Neural cell (in vitro differentiated cells): ENCODE measurements around the gene RPS6KA2. TPM values are rescaled to one million over a fixed set of nuclear protein-coding genes. Genes with fewer than 3 reads are reported as not detected.

ENCODE experiments used
- H2AFZ ChIP-seq: fragments of 200-600, 300-800 bp; sonication (generic), shearing (Covaris generic); 2 replicates; pipeline ENCODE4 v1.6.0; 2014; ENCODE audit warnings: low read depth, mild to moderate bottlenecking, antibody characterized with exemption, low read length, moderate library complexity
- H3F3A ChIP-seq: fragments of 200-600 bp; shearing (Covaris generic); 2 replicates; pipeline ENCODE4 v1.6.1; 2016; ENCODE audit warnings: mild to moderate bottlenecking, moderate library complexity, mixed read lengths, antibody characterized with exemption, low read length; ENCODE audit not compliant: insufficient read depth, poor library complexity, severe bottlenecking
- H3K27ac ChIP-seq: fragments of 200-600, 300-800 bp; sonication (generic), shearing (Covaris generic); 2 replicates; pipeline ENCODE4 v1.5.1; 2014; ENCODE audit warnings: mild to moderate bottlenecking, low read length, moderate library complexity
- H3K27me3 ChIP-seq: fragments of 300-800, 200-600 bp; sonication (generic), shearing (Covaris generic); 2 replicates; pipeline ENCODE4 v1.6.0; 2014; ENCODE audit warnings: mild to moderate bottlenecking, low read depth, low read length, moderate library complexity; ENCODE audit not compliant: insufficient read depth
- H3K36me3 ChIP-seq: fragments of 300-800, 200-600 bp; sonication (generic), shearing (Covaris generic); 2 replicates; pipeline ENCODE4 v1.5.1; 2014; ENCODE audit warnings: mild to moderate bottlenecking, antibody characterized with exemption, low read length, moderate library complexity; ENCODE audit not compliant: insufficient read depth
- H3K4me2 ChIP-seq: fragments of 300-800, 200-600 bp; sonication (generic), shearing (Covaris generic); 2 replicates; pipeline ENCODE4 v1.6.0; 2014; ENCODE audit warnings: mild to moderate bottlenecking, low read length
- H3K4me3 ChIP-seq: fragments of 300-800, 200-600 bp; sonication (generic), shearing (Covaris generic); 2 replicates; pipeline ENCODE4 v1.5.1; 2014; ENCODE audit warnings: mild to moderate bottlenecking, low read length, moderate library complexity
- H3K79me2 ChIP-seq: fragments of 200-600 bp; shearing (Covaris generic); replicated peaks from 2 replicates; pipeline ENCODE4 v1.6.0; 2014; ENCODE audit warnings: mild to moderate bottlenecking, low read length, moderate library complexity; ENCODE audit not compliant: insufficient read depth
- H3K9ac ChIP-seq: fragments of 300-800, 200-600 bp; sonication (generic), shearing (Covaris generic); 2 replicates; pipeline ENCODE4 v1.6.1; 2016; ENCODE audit warnings: mild to moderate bottlenecking, low read length, mixed read lengths
- H3K9me2 ChIP-seq: fragments of 200-600 bp; shearing (Covaris generic); 2 replicates; pipeline ENCODE4 v1.6.1; 2016; ENCODE audit warnings: mild to moderate bottlenecking, low read length, mixed read lengths; ENCODE audit not compliant: insufficient read depth
- H3K9me3 ChIP-seq: fragments of 200-600, 300-800 bp; sonication (generic), shearing (Covaris generic); 2 replicates; pipeline ENCODE4 v1.6.1; 2016; ENCODE audit warnings: mild to moderate bottlenecking, mixed run types, low read length, moderate library complexity, mixed read lengths
- H4K20me1 ChIP-seq: fragments of 200-600 bp; shearing (Covaris generic); 2 replicates; pipeline ENCODE4 v1.6.1; 2016; ENCODE audit warnings: mild to moderate bottlenecking, mixed run types; ENCODE audit not compliant: insufficient read depth
- CTCF ChIP-seq: fragments of 450-650 bp; IDR thresholded peaks from 2 replicates; pipeline ENCODE4 v1.5.1; 2014; ENCODE audit warnings: antibody characterized with exemption, mild to moderate bottlenecking, moderate library complexity; ENCODE audit not compliant: poor library complexity, severe bottlenecking
- EP300 ChIP-seq: fragments of 450-650 bp; conservative IDR thresholded peaks from 2 replicates; pipeline ENCODE4 v1.6.1; 2014; ENCODE audit warnings: antibody characterized with exemption, mild to moderate bottlenecking, moderate library complexity; ENCODE audit not compliant: poor library complexity, severe bottlenecking
- EZH2 ChIP-seq: fragments of 200-600, 300-800 bp; shearing (Covaris generic), sonication (generic); IDR thresholded peaks from 2 replicates; pipeline ENCODE4 v1.6.1; 2014; ENCODE audit warnings: antibody characterized with exemption, low read length, borderline replicate concordance, mild to moderate bottlenecking; ENCODE audit not compliant: insufficient read depth, poor library complexity, severe bottlenecking
- MXI1 ChIP-seq: fragments of 450-650 bp; conservative IDR thresholded peaks from 2 replicates; pipeline ENCODE4 v1.6.1; 2014; ENCODE audit warnings: antibody characterized with exemption, mild to moderate bottlenecking; ENCODE audit not compliant: poor library complexity, severe bottlenecking
- POLR2AphosphoS5 ChIP-seq: IDR thresholded peaks from 2 replicates; pipeline ENCODE4 v1.6.1; 2012
- RAD21 ChIP-seq: fragments of 450-650 bp; conservative IDR thresholded peaks from 2 replicates; pipeline ENCODE4 v1.6.1; 2014; ENCODE audit warnings: antibody characterized with exemption, mild to moderate bottlenecking, moderate library complexity
- REST ChIP-seq: IDR thresholded peaks from 2 replicates; pipeline ENCODE4 v1.6.1; 2012; ENCODE audit warnings: borderline replicate concordance
- SMC3 ChIP-seq: fragments of 450-650 bp; conservative IDR thresholded peaks from 2 replicates; pipeline ENCODE4 v1.6.1; 2014; ENCODE audit warnings: antibody characterized with exemption, mild to moderate bottlenecking, moderate library complexity; ENCODE audit not compliant: poor library complexity
- TAF1 ChIP-seq: IDR thresholded peaks from 2 replicates; pipeline ENCODE4 v1.6.1; 2012; ENCODE audit warnings: low read depth
- polyA plus RNA-seq: library from polyadenylated mRNA; depleted of rRNA; stranded (reverse); fragments of >200 nt; gene quantifications from 2 replicates; pipeline ENCODE4 v1.2.3, GENCODE V29; 2014

RPS6KA2 gene
- polyA plus RNA-seq, 1 donor from 2014 or later = 34.3 TPM

GRCh38 chr6:166501246-166501645 lies 125.8 kb downstream of the RPS6KA2 start:
- no peak overlapping the region for H2AFZ ChIP-seq
- H3K27ac ChIP-seq = no peak overlapping the region
- no peak overlapping the region for H3K4me2 ChIP-seq
- H3K79me2 ChIP-seq = no peaks in the 10 kb centered on the region
- no peak overlapping the region for H3K4me3 ChIP-seq
- H3K36me3 ChIP-seq = no peaks in the 10 kb centered on the region
- TF ChIP-seq SMC3 (no peak), MXI1 (no peak), REST (no peak), EZH2 (no peak), CTCF (no peak), POLR2AphosphoS5 (no peak), EP300 (no peak), RAD21 (no peak), TAF1 (no peak)
- no peaks in the 10 kb centered on the region for H4K20me1 ChIP-seq
- H3K9ac ChIP-seq = no peak overlapping the region
- H3K9me3 ChIP-seq = no peaks in the 10 kb centered on the region
- H3K9me2 ChIP-seq = no peaks in the 10 kb centered on the region
- no peaks in the 10 kb centered on the region for H3F3A ChIP-seq
- no peaks in the 10 kb centered on the region for H3K27me3 ChIP-seq

- Histone ChIP-seq H3K9ac (no peak overlapping the region), H3F3A (no peaks in the 10 kb centered on the region), H2AFZ (no peak overlapping the region), H4K20me1 (no peaks in the 10 kb centered on the region), H3K36me3 (no peaks in the 10 kb centered on the region), H3K79me2 (no peaks in the 10 kb centered on the region), H3K4me3 (no peak overlapping the region), H3K9me3 (no peaks in the 10 kb centered on the region), H3K27ac (no peak overlapping the region), H3K4me2 (no peak overlapping the region), H3K9me2 (no peaks in the 10 kb centered on the region), H3K27me3 (no peaks in the 10 kb centered on the region)
- TF ChIP-seq EP300 (no peak), CTCF (no peak), SMC3 (no peak), RAD21 (no peak), POLR2AphosphoS5 (no peak), REST (no peak), MXI1 (no peak), EZH2 (no peak), TAF1 (no peak)
Observed at GRCh38 chr6:166500246-166500645, 126.8 kb downstream of the RPS6KA2 start.
